GM19025 (cell line): Measurements from ENCODE around the gene KCP.
A peak's percentile ranks its signal among the peaks of the same experiment; 100 is the strongest.

ENCODE experiments used
- ATAC-seq: cut with Tn5 transposase; IDR thresholded peaks from one replicate; pipeline ENCODE4 v1.9.1; 2021; ENCODE audit warnings: mild to moderate bottlenecking, low read depth, moderate library complexity; ENCODE audit not compliant: unreplicated experiment

The KCP gene

DNA sequence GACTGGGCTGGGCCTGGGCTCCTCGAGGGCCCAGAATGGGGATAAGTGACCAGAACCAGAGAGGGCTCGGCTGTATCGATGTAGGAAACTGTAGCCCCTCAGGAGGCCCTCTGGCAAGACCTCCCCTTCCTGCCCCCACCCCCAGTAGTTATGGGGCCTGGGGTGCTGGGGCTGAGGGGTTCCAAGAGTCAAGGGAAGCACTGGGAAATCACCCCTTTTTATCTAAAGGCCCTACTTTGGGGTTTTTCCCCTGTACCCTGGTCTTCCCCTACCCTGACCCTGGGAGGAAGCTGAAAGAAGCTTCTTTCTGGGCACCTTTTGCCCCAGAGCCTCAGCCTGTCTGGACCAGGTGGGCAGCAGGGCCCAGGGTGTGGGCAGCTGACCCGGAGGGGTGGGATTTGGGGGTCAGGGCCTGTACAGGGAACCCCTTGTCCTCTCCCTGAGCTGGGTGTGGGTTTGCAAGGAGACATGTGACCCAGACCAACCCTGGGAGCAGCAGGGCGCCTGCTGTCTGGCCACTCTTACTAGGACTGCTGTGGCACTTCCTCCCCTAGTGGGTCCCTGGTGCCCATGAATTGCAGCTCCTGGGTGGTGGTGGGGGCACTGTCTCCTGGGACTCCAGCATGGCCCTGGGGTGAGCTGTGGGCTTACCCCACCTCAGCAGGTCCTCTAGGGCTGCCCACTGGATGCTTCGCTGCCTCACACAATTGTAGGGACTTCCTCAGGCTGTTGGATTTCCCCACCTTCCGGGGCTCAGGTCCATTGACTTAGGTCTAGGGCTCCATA is 28.8 kb upstream of the KCP start:
- ATAC-seq: no peak

- no peak for ATAC-seq
Observed at GRCh38 chr7:128938544-128939074, 28.1 kb upstream of the KCP start.

- ATAC-seq: peak; percentile 9
Observed at GRCh38 chr7:128937647-128938543, 27.4 kb upstream of the KCP start, which contains the start of gene IRF5. Gene IRF5 (plus strand): TSS chr7:128937927. CDS start chr7:128942082, 4,155 bp downstream.

GRCh38 chr7:128937271-128937646 is 26.8 kb upstream of the KCP start:
- peak; percentile 2 for ATAC-seq

- ATAC-seq: no peak
Observed at GRCh38 chr7:128936798-128937197, 26.3 kb upstream of the KCP start.

DNA sequence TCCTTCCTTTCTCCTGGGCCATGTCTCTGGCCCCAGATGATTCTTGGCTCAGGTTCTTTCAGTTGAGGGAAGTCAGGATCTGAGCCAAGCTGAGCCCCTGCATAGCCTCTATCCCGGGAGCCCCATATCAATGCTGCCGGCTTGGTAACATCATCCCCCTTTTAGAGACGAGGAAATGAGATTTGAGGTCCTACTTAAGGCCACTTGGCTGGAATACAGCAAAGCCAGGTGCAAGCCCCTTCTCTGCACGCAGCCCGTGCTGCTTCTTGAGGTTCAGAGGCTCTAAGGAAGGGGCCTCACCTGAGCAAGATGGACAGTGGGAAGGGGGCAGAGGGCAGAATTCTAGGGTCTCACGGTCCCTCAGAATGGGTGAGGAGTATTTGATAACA is 24.8 kb upstream of the KCP start:
- ATAC-seq: no peak

DNA sequence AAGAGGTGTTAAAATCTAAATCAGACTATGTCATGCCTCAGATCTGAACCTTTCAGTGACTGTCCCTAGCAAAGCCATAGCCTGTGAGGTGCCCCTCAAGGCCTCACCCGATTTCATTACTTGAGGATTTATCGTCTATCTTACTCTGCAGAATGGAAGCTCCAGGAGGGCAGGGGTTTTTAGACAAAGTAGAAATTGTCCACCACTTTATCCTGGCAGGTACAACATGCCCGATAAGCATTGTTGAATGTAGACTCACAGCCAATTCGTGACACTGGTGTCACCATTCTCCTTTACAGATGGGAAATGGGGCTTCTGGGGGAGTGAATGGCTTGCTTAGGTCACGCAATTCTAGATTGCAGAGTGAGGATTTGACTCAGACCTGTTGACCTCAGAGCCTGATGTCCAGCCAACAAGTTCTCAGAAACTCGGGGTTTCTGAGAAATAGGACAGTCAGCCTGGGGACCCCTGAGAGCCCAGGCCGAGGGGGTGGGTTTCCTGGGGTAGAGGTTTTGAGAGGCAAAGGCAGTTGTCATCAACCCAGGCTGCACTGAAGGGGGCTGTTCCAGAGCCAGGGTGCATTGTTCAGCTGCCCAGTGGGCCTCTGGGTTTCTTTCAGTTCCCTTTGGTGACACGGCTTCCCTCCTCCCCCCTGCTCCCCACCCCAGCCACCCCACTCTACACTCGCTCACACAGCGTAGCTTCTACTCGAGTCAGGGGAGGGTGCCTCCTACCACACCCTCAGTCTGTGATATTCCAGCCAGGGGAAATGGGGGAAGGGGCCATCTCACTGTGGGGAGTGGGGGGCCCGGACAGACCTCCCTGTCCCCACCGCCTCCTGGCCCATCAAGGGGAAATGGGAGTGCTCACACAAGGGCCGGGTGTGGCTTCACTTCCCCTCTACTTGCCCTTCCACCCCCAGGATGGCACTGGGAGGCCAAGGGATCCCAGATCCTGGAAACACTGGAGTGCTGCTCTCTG is 24.1 kb upstream of the KCP start:
- peak; percentile 16 for ATAC-seq

GRCh38 chr7:128933180-128933891 is 22.8 kb upstream of the KCP start:
- peak; percentile 29 for ATAC-seq

GRCh38 chr7:128932862-128933179 is 22.3 kb upstream of the KCP start:
- ATAC-seq: no peak

- ATAC-seq: no peak
Observed at GRCh38 chr7:128931965-128932861, 21.7 kb upstream of the KCP start.

GRCh38 chr7:128931190-128931798 is 20.8 kb upstream of the KCP start:
- no peak for ATAC-seq

- no peak for ATAC-seq
Observed at GRCh38 chr7:128928882-128929788, 18.6 kb upstream of the KCP start.

- no peak for ATAC-seq
Observed at GRCh38 chr7:128928159-128928813, 17.8 kb upstream of the KCP start.

- ATAC-seq: no peak
Observed at GRCh38 chr7:128924707-128925588, 14.4 kb upstream of the KCP start.

GRCh38 chr7:128923411-128923800 is 12.9 kb upstream of the KCP start:
- no peak for ATAC-seq
